ENCODE data around the gene ICAM1.

The ICAM1 gene

GRCh38 chr19:10333758-10334587 is 63.1 kb downstream of the ICAM1 start:
- H3K4me3 ChIP-seq (ENCODE audit: control insufficient read depth, low read depth, low read length), result peak overlapping the region; percentile 88
- no peak for TF ChIP-seq CTCF (conservative IDR thresholded peaks at IDR 0.05; ENCODE audit: control insufficient read depth, insufficient read depth, low read depth, low read length)
- peak; percentile 22 for DNase-seq (ENCODE audit: low read depth)

GRCh38 chr19:10334588-10335351 is 63.9 kb downstream of the ICAM1 start:
- DNase-seq (ENCODE audit: low read depth), result peak; percentile 95
- TF ChIP-seq CTCF (conservative IDR thresholded peaks at IDR 0.05; ENCODE audit: control insufficient read depth, insufficient read depth, low read depth, low read length), result peak; percentile 4
- peak overlapping the region; percentile 88 for H3K4me3 ChIP-seq (ENCODE audit: control insufficient read depth, low read depth, low read length)

- DNase-seq (ENCODE audit: low read depth), result no peak
- TF ChIP-seq CTCF (conservative IDR thresholded peaks at IDR 0.05; ENCODE audit: control insufficient read depth, insufficient read depth, low read depth, low read length), result no peak
- no peak overlapping the region for H3K4me3 ChIP-seq (ENCODE audit: control insufficient read depth, low read depth, low read length)
Measured at GRCh38 chr19:10335352-10335985, 64.5 kb downstream of the ICAM1 start.
